ENCODE measurements around the gene NPAS3.

DNA sequence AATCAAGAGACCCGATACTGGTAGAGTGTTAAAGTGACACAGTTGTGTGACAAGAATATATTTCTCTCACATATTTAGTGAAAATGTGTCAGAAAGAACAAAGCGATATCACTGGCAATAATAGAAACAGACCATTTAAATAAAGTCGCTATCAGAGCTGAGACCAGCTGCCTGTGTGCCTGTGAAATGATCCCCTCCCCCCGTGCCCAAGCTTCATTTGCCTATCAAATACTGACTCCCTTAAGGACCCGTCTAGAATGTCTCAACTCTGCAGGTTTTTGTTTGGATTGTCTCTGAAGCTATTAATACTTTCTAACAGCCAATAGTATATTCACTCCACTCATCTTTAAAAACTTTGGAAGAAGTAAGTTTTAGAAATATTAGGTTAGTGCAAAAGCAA, 913.3 kb downstream of the NPAS3 start:
- no peak for TF ChIP-seq CTCF (IDR thresholded peaks at IDR 0.05 in 8 of 11, conservative IDR thresholded peaks at IDR 0.05 in 3 of 11)
- no peak for TF ChIP-seq POLR2AphosphoS5 (IDR thresholded peaks at IDR 0.05)
- no peak for TF ChIP-seq POLR2A (IDR thresholded peaks at IDR 0.05)
